OCI-LY7 (cell line): ENCODE measurements around the gene CXCL5. TPM values are rescaled to one million over a fixed set of nuclear protein-coding genes. Genes with fewer than 3 reads are reported as not detected.

Experiments used
- BruUV-seq: library from RNA; stranded (reverse); fragments of 400-500 nt; replicated peaks from 2 replicates; lab custom pipeline; 2021; lab: Mats Ljungman, UMichigan
- CTCF ChIA-PET: fragments of 300-600 bp; sonication (Branson Sonifier 250); formaldehyde crosslinking; loops from one replicate; lab custom pipeline; 2022; ENCODE audit warnings: antibody characterized with exemption; ENCODE audit not compliant: unreplicated experiment; lab: Charles Lee
- POLR2A ChIA-PET: fragments of 300-600 bp; sonication (Branson Sonifier 250); formaldehyde crosslinking; loops from one replicate; lab custom pipeline; 2022; ENCODE audit warnings: antibody characterized with exemption; lab: Charles Lee
- DNase-seq: peaks from one replicate; pipeline ENCODE4 v3.0.0-alpha.2; 2015; ENCODE audit warnings: low spot score
- H2AFZ ChIP-seq: fragments of 200-600 bp; sonication (generic), shearing (Covaris generic); 2 replicates; pipeline ENCODE4 v1.6.1; 2014; ENCODE audit warnings: mild to moderate bottlenecking, antibody characterized with exemption, low read length, moderate library complexity
- H3K27ac ChIP-seq: fragments of 200-600 bp; sonication (generic); 2 replicates; pipeline ENCODE4 v1.5.1; 2014; ENCODE audit warnings: mixed run types, low read depth, mild to moderate bottlenecking, moderate library complexity, low read length, inconsistent platforms; ENCODE audit not compliant: poor library complexity, severe bottlenecking
- H3K36me3 ChIP-seq: fragments of 200-600 bp; sonication (generic); 2 replicates; pipeline ENCODE4 v1.6.1; 2014; ENCODE audit warnings: mild to moderate bottlenecking, antibody characterized with exemption, low read length, moderate library complexity, mixed read lengths; ENCODE audit not compliant: insufficient read depth
- H3K4me1 ChIP-seq: fragments of 200-600 bp; sonication (generic); 2 replicates; pipeline ENCODE4 v1.5.1; 2014; ENCODE audit warnings: mild to moderate bottlenecking, low read length; ENCODE audit not compliant: insufficient read depth, poor library complexity, severe bottlenecking
- H3K4me2 ChIP-seq: fragments of 200-600 bp; sonication (generic); 2 replicates; pipeline ENCODE4 v1.6.1; 2014; ENCODE audit warnings: mild to moderate bottlenecking, low read length
- H3K4me3 ChIP-seq: fragments of 200-600 bp; sonication (generic); 2 replicates; pipeline ENCODE4 v1.5.1; 2014; ENCODE audit warnings: mild to moderate bottlenecking, low read depth, low read length; ENCODE audit not compliant: poor library complexity, severe bottlenecking
- H3K79me2 ChIP-seq: fragments of 200-600 bp; sonication (generic); 2 replicates; pipeline ENCODE4 v1.6.1; 2016; ENCODE audit warnings: low read depth, mild to moderate bottlenecking, low read length, moderate library complexity, mixed read lengths; ENCODE audit not compliant: insufficient read depth
- H3K9me2 ChIP-seq: fragments of 200-600 bp; sonication (generic); 2 replicates; pipeline ENCODE4 v1.6.1; 2016; ENCODE audit warnings: mild to moderate bottlenecking, low read length, mixed read lengths; ENCODE audit not compliant: insufficient read depth
- H3K9me3 ChIP-seq: fragments of 200-600 bp; sonication (generic); 2 replicates; pipeline ENCODE4 v1.6.1; 2014; ENCODE audit warnings: mild to moderate bottlenecking, mixed run types, low read length, mixed read lengths
- H4K20me1 ChIP-seq: fragments of 200-600 bp; sonication (generic); 2 replicates; pipeline ENCODE4 v1.6.1; 2014; ENCODE audit warnings: mild to moderate bottlenecking, antibody characterized with exemption, low read length, moderate library complexity, mixed read lengths; ENCODE audit not compliant: insufficient read depth
- EZH2phosphoT487 ChIP-seq: fragments of 200-600 bp; sonication (generic); IDR thresholded peaks from 2 replicates; pipeline ENCODE4 v1.6.1; 2018; ENCODE audit warnings: low read depth, borderline replicate concordance, mild to moderate bottlenecking, mixed run types, antibody characterized with exemption, low read length, moderate library complexity, mixed read lengths
- intact Hi-C: fragments of 100-400 bp; cut with micrococcal nuclease; formaldehyde crosslinking; loops from one replicate; pipeline ENCODE4 v1.10.0; 2022; ENCODE audit not compliant: unreplicated experiment
- total RNA-seq, 2 experiments: library from RNA; depleted of rRNA in 1 of 2; stranded (reverse); fragments of >200 nt in 1 of 2; shearing (Covaris generic) in 1 of 2; gene quantifications; 2 replicates each; pipeline ENCODE4 v1.2.3, GENCODE V29; 2014 to 2022
- TF ChIP-seq, protein P1 (sequence below): fragments of 200-600 bp; sonication (generic); conservative IDR thresholded peaks from 2 replicates; pipeline ENCODE4 v1.5.1; 2014; ENCODE audit warnings: mild to moderate bottlenecking, antibody characterized with exemption, low read length, moderate library complexity, mixed read lengths

Gene CXCL5
- total RNA-seq, 2 experiments from 2014 or later: not detected

DNA sequence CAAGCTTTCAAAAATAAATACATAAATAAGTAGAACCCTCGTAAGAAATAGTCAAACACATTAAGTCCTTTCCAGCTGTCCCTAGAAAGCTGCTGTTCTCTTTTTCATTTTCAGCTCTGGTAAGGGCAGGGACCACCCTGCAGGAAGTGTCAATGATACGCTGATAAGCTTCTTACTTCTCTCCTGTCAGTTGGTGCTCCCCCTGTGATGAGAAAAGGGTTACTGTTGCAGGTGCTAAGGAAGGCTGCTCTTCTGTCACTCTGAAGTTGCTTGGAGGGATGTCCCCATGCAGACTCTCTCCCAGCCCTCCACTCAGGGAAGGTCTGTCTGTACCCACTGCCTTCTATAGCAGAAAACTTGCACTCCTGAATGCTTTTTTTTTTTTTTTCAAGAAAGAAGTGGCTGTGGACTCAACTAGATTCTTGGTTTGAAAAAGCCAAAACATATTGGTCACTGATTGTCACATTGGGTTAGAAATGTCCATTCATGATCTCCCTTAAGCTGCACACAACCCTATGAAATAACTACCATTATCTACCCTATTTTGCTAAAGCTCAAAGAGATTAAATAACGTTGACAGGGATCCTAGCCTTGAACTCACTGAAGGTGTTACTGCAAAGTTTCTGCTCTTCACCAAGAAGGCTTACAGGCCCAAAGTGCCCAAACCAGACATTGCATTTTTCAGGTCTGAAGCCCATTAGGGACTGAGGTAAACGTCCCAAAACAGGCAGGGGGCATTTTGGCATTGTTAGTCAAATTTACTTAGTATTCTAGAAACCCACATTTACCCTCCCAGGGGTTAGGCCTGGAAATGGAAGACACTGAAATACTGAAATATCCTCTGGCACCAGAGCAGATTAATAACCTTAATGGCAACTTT lies 38.8 kb upstream of the CXCL5 start:
- BruUV-seq: no TSS peak
- Histone ChIP-seq H2AFZ (no peak overlapping the region), H3K79me2 (no peaks in the 10 kb centered on the region), H4K20me1 (no peaks in the 10 kb centered on the region), H3K9me2 (no peaks in the 10 kb centered on the region), H3K4me2 (no peak overlapping the region), H3K36me3 (no peaks in the 10 kb centered on the region), H3K9me3 (no peaks in the 10 kb centered on the region), H3K4me3 (no peak overlapping the region), H3K27ac (no peak overlapping the region), H3K4me1 (no peaks in the 10 kb centered on the region)
- CTCF ChIA-PET: no interaction called here
- no peak for DNase-seq
- intact Hi-C loops: no loop called here
- TF ChIP-seq EZH2phosphoT487: no peak
- TF ChIP-seq, protein P1, sequence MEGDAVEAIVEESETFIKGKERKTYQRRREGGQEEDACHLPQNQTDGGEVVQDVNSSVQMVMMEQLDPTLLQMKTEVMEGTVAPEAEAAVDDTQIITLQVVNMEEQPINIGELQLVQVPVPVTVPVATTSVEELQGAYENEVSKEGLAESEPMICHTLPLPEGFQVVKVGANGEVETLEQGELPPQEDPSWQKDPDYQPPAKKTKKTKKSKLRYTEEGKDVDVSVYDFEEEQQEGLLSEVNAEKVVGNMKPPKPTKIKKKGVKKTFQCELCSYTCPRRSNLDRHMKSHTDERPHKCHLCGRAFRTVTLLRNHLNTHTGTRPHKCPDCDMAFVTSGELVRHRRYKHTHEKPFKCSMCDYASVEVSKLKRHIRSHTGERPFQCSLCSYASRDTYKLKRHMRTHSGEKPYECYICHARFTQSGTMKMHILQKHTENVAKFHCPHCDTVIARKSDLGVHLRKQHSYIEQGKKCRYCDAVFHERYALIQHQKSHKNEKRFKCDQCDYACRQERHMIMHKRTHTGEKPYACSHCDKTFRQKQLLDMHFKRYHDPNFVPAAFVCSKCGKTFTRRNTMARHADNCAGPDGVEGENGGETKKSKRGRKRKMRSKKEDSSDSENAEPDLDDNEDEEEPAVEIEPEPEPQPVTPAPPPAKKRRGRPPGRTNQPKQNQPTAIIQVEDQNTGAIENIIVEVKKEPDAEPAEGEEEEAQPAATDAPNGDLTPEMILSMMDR: no peak
- POLR2A ChIA-PET: interaction anchor here (0.6 to 1.1 kb wide), 3 partner anchors 18 to 284 kb away, joined by 3 to 4 read pairs (median 3); no protein-coding TSS in a partner anchor

DNA sequence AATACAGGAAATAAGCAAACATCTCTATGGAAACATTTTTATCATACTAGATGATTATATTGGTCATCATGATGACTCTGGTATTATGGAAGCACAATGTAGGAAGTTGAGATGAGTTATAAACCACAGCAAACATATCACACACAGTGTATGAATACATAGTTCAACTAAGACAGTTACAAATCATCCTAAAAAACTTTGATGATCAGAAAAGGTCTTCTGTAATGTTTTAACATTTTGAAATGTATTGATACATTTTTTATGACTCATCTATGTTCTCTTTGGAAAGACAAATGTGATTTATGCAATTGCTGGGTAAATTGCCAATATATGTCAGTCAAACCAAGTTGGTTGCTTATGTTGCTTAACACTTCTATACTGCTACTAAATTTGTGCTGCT lies 35.3 kb upstream of the CXCL5 start:
- H3K36me3 ChIP-seq: no peaks in the 10 kb centered on the region
- TF ChIP-seq, protein P1: no peak
- no peak for TF ChIP-seq EZH2phosphoT487
- H2AFZ ChIP-seq: no peak overlapping the region
- H3K4me1 ChIP-seq: no peaks in the 10 kb centered on the region
- ChIA-PET CTCF (no interaction called here), POLR2A (interaction anchor here (0.8 kb wide), 1 partner anchor 19 kb away, joined by 3 read pairs; no protein-coding TSS in a partner anchor)
- no peak overlapping the region for H3K4me2 ChIP-seq
- H3K79me2 ChIP-seq: no peaks in the 10 kb centered on the region
- intact Hi-C loops: no loop called here
- no peak overlapping the region for H3K4me3 ChIP-seq
- DNase-seq: no peak
- no peaks in the 10 kb centered on the region for H4K20me1 ChIP-seq
- no TSS peak for BruUV-seq
- no peak overlapping the region for H3K27ac ChIP-seq
- no peaks in the 10 kb centered on the region for H3K9me2 ChIP-seq
- no peaks in the 10 kb centered on the region for H3K9me3 ChIP-seq

DNA sequence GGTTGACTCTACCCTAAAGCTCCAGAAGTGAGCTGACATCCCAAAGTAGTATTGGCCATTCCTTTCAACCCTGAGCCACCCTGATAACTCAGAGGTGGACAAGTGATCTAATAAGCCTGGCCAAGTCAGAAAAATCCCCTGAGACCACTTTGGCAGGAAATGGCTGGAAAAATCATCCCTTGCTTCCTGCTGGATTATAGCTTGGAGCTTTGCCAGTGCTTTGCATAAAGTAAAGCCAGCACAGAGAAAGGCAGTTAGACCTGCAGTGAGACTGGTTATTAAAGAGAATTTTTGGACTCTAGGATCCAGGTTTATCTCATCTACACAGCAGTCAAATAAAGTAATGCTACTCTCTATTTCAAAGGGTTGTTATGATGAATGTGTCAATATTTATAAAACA lies 33.6 kb upstream of the CXCL5 start:
- TF ChIP-seq EZH2phosphoT487: no peak
- TF ChIP-seq, protein P1: no peak
- H3K9me2 ChIP-seq: no peaks in the 10 kb centered on the region
- no TSS peak for BruUV-seq
- no peak overlapping the region for H2AFZ ChIP-seq
- H3K79me2 ChIP-seq: no peaks in the 10 kb centered on the region
- no peak overlapping the region for H3K27ac ChIP-seq
- H3K36me3 ChIP-seq: no peaks in the 10 kb centered on the region
- no peaks in the 10 kb centered on the region for H4K20me1 ChIP-seq
- no peaks in the 10 kb centered on the region for H3K4me1 ChIP-seq
- no peaks in the 10 kb centered on the region for H3K9me3 ChIP-seq
- intact Hi-C loops: no loop called here
- DNase-seq: no peak
- CTCF ChIA-PET: no interaction called here
- POLR2A ChIA-PET: no interaction called here
- H3K4me3 ChIP-seq: no peak overlapping the region
- no peak overlapping the region for H3K4me2 ChIP-seq
